ENCODE data around the gene USP15.
A peak's percentile ranks its signal among the peaks of the same experiment; 100 is the strongest.

The USP15 gene

DNA sequence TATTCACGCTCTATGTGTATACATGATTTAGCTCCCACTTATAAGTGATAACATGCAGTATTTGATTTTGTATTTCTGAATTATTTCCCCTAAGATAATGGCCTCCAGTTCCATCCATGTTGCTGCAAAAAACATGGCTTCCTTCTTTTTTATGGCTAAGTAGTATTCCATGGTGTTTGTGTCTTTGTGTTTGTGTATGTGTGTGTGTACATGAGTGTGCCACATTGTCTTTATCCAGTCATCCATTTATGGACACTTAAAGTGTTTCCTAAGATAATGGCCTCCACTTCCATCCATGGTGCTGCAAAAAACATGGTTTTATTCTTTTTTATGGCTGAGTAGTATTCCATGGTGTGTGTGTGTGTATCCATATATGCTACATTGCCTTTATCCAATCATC, 25.1 kb downstream of the USP15 start:
- no peak for FAIRE-seq

DNA sequence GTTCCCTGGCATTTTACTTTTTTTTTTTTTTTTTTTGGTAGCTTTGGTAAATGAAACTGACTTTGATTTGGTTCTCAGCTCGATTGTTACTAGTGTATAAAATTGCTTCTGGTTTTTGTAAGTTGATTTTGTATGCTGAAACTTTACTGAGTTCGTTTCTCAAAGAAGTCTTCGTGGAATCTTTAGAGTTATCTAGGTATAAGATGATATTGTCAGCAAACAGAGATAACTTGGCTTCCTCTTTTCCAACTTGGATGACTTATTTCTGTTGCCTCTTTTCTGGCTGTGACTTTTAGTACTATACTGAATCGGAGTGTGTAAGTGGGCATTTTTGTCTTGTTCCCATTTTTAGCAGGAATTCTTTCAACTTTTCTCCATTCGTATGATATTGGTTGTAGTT, 28.1 kb downstream of the USP15 start:
- no peak for FAIRE-seq

DNA sequence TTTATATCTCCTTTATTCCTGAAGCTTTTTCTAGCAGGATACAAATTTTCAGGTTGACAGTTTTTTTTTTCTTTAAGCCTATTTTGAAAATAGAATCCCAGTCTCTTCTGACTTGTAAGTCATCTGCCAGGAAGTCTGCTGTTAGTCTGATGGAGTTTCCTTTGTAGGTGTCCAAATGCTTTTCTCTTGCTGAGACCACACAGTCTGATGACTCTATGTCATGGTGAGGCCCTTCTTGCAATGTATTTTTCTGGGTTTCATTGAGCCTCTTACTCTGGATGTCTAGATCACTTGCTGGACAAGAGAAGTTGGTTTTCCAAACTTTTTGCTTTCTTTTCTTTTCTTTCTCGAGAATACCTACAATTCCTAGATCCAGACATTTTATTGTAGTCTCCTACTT, 30.6 kb downstream of the USP15 start:
- no peak for FAIRE-seq

DNA sequence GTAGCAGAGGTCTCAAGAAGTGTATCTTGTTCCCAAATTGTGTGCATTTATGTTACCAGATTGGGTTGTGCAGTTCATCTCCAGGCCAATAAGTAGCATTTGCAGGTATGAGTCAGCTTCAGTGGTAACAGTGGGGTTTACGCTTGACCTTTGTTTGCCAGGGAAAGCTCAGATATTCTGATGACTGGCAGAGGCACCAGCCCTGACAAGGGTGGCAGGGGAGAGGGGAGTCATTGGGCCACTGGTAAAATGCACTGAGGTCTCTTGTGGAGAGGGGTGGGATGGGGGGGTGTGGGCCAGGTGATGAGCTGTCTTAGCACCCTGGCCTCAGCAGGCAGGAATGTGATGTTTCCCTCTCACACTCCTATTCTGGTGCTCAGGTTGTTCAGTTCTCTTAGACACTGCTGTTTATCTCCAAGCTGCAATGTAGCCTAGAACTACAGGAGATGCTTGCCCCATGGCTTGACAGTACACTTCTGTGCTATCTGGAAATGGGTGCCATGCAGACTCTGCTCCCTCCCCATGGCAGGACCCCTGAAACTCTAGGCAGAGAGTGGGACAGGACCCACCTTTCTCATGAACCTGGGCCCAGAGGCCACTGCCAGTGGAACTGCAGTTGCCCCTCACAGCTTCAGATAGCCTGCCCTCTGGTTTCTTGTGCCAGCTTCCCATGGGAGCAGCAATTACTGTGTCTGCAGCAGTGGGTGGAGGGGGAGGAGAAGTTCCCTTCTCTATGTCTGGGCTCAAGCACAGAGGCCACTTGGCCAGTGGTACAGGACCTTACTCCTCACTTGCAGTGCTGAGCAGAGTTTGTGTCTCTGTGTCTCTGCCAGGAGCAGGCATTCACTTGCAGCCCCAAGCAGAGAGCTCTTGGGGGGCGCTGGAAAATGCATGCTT, 31.9 kb downstream of the USP15 start:
- no peak for FAIRE-seq

DNA sequence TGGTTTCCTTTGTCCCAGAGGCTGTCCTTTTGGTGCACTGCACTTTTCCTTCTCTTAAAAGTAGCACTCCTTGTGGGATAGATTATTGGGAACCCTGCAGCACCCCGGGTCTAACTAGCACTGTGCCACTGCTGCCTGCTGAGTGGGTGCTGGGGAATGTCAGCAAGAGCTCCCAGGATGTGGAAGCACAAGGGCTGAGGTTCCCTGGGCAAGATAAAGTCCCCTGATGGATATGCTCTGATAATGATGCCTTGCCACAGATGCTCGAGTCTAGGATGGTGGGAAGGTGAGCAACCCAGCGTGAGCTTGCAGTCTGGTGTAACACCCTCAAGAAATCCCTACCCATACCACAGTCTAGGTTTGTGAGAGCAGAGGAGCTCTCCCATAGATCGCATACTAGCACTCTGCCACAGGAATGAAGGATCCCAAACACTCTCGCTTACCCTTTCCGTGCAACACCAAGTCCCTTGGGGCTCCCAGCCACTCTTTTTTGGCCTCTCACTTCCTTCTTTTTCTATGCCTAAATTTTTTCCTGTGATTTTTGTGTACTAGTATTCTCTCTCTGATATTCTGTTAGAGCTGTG, 32.6 kb downstream of the USP15 start:
- no peak for FAIRE-seq

- FAIRE-seq, result no peak
Observed at GRCh38 chr12:62294378-62294777, 34.2 kb downstream of the USP15 start.

DNA sequence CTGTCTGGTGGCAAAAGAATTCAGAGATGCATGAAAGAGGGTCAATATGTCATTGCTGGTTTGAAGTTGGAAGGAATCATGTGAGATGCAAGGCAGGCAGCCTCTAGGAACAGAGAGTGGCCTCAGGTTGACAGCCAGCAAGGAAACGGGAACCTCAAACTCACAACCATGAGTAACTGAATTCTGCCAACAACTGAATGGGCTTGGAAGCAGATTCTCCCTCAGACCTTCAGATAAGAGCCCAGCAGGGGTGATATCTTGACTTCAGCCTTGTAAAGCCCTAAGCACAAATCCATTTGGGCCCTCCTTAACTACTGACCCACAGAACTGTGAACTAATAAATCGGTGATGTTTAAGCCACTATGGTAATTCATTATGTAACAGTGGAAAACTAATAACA, 35.8 kb downstream of the USP15 start:
- no peak for FAIRE-seq

- FAIRE-seq, result no peak
Observed at GRCh38 chr12:62297321-62297720, 37.1 kb downstream of the USP15 start.

DNA sequence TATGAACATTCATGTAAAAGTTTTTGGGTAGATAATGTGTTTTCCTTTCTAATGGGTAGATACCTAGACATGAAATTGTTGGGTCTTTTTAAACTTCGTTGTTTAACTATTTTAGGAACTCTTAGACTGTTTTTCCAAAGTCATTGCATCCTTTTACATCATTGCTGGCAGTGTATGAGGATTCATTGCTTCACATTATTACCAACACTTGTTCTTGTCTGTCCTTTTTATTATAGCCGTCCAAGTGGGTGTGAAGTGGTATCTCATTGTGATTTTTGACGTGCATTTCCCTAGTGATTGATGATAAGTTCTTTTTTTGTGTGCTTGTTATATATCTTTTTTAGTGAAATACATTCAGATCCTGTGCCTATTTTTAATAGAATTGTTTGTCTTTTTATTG, 39.4 kb downstream of the USP15 start:
- no peak for FAIRE-seq

DNA sequence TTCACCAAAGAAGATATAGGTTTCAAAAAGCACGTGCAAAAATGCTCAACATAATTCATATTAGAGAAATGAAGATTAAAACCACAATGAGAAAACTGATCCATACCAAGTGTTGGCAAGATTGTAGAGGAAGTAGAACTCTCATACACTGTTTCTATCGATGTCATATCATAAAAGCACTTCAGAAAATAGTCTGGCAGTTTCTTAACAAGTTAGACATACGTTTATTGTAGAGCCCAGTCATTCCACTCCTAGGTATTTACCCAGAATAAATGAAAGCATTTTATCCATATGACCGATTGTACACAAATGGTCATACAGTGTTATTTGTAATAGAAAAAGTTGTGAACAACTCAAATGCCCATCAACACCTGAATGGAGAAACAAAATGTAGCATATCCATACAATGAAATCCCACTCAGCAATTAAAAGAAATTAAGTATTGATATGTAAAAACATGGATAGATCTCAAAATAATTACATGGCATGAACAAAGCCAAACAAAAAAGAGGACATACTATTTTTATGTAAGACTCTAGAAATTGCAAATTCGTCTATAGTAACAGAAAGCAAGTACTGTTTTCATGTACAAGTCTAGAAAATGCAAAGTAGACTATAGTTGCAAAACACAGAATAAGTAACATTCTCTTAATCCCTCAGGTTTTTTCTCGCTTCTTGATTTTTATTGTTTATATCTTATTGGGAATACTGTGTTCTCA, 41.0 kb downstream of the USP15 start:
- FAIRE-seq, result no peak

- no peak for FAIRE-seq
Observed at GRCh38 chr12:62301799-62302133, 41.6 kb downstream of the USP15 start.

- FAIRE-seq, result no peak
Observed at GRCh38 chr12:62304560-62304959, 44.4 kb downstream of the USP15 start.

DNA sequence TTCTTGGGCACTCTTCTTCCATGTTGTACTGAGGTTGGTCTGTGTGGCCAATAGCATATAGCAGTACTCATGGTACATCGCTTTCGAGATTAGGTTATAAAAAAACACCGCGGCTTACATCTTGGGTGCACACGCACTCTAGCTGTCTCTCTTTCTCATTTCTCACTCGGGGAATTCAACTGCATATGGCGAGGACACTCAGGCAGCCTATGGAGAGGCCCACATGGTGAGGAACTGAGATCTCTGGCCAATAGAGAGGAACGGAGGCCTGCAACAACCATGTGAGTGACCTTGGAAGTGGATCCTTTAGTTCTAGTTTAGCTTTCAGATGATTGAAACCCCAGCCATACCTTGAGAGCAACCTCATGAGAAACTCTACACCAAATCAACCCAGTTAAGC, 45.6 kb downstream of the USP15 start:
- no peak for FAIRE-seq

- FAIRE-seq, result no peak
Observed at GRCh38 chr12:62306569-62307530, 46.6 kb downstream of the USP15 start.

GRCh38 chr12:62308201-62308600, 48.0 kb downstream of the USP15 start:
- FAIRE-seq, result no peak

DNA sequence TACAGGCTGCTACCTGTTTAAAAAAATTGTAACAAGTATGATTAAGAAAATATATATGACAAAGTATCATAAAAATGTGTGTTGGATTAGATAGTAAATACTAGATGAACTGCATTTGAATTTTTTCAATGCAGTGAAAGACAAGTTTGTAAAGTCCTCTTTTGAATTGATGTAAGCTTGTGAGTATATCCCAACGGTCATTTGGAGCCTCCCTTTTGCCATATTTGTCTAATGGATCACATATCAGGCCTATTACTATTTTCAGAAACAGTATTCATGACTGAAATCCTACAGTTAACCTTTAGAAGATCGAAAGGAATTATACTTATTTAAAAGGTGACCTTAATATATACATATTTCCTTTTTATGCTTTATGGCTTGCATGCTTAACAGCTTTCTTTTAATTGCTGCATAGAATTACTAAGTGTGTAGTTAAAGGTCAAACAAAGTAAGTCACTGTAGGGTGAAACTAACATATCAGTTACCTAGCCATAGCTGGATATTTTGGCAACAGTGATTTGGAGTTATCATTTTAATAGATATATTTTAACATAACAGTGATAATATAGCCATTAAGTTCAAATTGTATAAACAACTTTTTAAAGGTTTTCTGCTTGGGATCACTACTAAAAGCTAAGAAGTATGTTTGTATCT, 53.6 kb downstream of the USP15 start:
- FAIRE-seq, result no peak

DNA sequence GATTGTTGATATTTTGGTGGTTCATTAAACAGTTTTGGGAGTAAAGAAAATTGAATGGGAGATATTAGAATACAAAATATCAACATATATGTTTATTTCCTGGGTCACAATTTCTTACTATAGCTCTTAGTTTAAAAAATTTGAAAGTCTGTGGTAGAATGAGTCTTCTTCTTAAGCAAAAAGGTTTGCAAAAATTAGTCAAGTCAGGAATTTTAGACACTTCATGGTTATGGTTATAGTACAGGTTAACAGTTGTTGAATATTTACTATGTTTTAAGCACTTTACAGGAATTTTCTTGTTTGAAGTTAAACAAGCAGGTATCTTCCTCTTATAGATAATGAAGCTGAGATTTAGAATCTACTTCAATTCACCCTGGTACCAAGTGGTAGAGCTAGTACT, 56.8 kb downstream of the USP15 start:
- FAIRE-seq, result peak; percentile 87

GRCh38 chr12:62319058-62319457, 58.9 kb downstream of the USP15 start:
- no peak for FAIRE-seq

DNA sequence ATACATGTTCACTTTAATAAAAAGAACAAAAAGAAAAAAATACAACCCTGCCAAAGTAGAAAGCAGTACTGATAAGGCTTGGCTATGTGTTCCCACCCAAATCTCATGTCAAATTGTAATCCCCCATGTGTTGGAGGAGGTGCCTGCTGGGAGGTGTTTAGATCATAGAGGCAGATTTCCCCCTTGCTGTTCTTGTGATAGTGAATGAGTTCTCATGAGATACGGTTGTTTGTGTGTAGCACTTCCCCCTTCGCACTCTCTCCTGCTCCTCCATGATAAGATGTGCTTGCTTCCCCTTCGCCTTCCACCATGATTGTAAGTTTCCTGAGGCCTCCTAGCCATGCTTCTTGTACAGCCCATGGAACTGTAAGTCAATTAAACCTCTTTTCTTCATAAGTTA, 59.9 kb downstream of the USP15 start:
- no peak for FAIRE-seq

- FAIRE-seq, result no peak
Observed at GRCh38 chr12:62323386-62323785, 63.2 kb downstream of the USP15 start.

DNA sequence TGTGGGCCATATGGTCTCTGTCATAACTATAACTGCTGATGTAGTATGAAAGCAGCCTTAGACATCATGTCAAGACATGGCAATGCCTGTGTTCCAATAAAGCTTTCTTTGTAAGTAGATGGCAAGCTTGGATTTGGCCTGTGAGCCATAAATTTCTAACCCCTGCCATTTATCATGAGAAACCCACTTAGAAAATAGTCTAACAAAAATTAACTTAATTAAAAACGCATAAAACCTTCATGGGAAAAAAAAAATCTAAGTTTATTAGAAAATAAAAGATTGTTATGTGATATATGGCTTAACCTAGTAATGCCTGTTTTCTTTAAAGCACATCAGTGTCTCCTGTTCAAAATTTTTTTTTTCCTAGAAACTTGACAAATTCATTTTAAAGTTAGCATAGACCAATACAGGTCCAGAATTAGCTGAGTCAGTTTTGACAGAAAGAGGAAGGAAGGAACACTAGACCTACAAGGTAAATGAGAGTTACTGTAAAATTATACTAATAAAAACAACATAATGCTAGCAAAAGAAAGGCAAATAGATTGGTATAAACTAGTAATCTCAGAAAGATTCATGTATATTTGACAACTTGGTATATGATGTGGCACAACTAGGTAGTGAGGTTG, 68.2 kb downstream of the USP15 start:
- peak; percentile 93 for FAIRE-seq

GRCh38 chr12:62331306-62331705, 71.1 kb downstream of the USP15 start:
- no peak for FAIRE-seq

Measured in islet of Langerhans (tissue), 1 donor.